ENCODE measurements around the gene IRF2BP2.

IRF2BP2 gene

GRCh38 chr1:234654002-234654733 lies 44.2 kb upstream of the IRF2BP2 start:
- Histone ChIP-seq H3K4me1 (ENCODE audit: insufficient read depth, insufficient read length) (peaks cover 12% of the 10 kb centered on the region), H3K36me3 (ENCODE audit: insufficient read depth, insufficient read length, low read length) (no peaks in the 10 kb centered on the region), H3K27me3 (ENCODE audit: insufficient read depth, insufficient read length) (no peaks in the 10 kb centered on the region), H3K9me3 (ENCODE audit: insufficient read depth, low read length) (no peaks in the 10 kb centered on the region), H3K4me3 (ENCODE audit: insufficient read length, low read depth) (no peak overlapping the region), H3K9ac (ENCODE audit: insufficient read length, low read depth) (no peak overlapping the region)
- TF ChIP-seq ZNF274 (IDR thresholded peaks at IDR 0.05; ENCODE audit: low read depth, low read length) = no peak
- TF ChIP-seq SUZ12 (IDR thresholded peaks at IDR 0.05; ENCODE audit: extremely low read depth, insufficient read depth, insufficient read length) = no peak
- no peak for TF ChIP-seq YY1 (IDR thresholded peaks at IDR 0.05; ENCODE audit: insufficient read depth, insufficient read length)
- DNase-seq (ENCODE audit: low read depth, low spot score) = no peak

GRCh38 chr1:234649432-234650081 lies 39.6 kb upstream of the IRF2BP2 start:
- no peaks in the 10 kb centered on the region for H3K4me1 ChIP-seq (ENCODE audit: insufficient read depth, insufficient read length)
- no peak for DNase-seq (ENCODE audit: low read depth, low spot score)
- peaks cover 7% of the 10 kb centered on the region; the same call in 1 of the 2 replicates for H3K9me3 ChIP-seq (ENCODE audit: insufficient read depth, low read length)
- H3K27me3 ChIP-seq (ENCODE audit: insufficient read depth, insufficient read length) = no peaks in the 10 kb centered on the region
- H3K36me3 ChIP-seq (ENCODE audit: insufficient read depth, insufficient read length, low read length) = no peaks in the 10 kb centered on the region
- H3K9ac ChIP-seq (ENCODE audit: insufficient read length, low read depth) = no peak overlapping the region
- no peak overlapping the region for H3K4me3 ChIP-seq (ENCODE audit: insufficient read length, low read depth)
- TF ChIP-seq SUZ12 (IDR thresholded peaks at IDR 0.05; ENCODE audit: extremely low read depth, insufficient read depth, insufficient read length) (no peak), ZNF274 (IDR thresholded peaks at IDR 0.05; ENCODE audit: low read depth, low read length) (no peak), YY1 (IDR thresholded peaks at IDR 0.05; ENCODE audit: insufficient read depth, insufficient read length) (no peak)

- peaks cover 7% of the 10 kb centered on the region; the same call in 1 of the 2 replicates for H3K9me3 ChIP-seq (ENCODE audit: insufficient read depth, low read length)
- H3K4me1 ChIP-seq (ENCODE audit: insufficient read depth, insufficient read length) = no peaks in the 10 kb centered on the region
- H3K9ac ChIP-seq (ENCODE audit: insufficient read length, low read depth) = no peak overlapping the region
- H3K4me3 ChIP-seq (ENCODE audit: insufficient read length, low read depth) = no peak overlapping the region
- H3K36me3 ChIP-seq (ENCODE audit: insufficient read depth, insufficient read length, low read length) = no peaks in the 10 kb centered on the region
- TF ChIP-seq YY1 (IDR thresholded peaks at IDR 0.05; ENCODE audit: insufficient read depth, insufficient read length) (no peak), SUZ12 (IDR thresholded peaks at IDR 0.05; ENCODE audit: extremely low read depth, insufficient read depth, insufficient read length) (no peak), ZNF274 (IDR thresholded peaks at IDR 0.05; ENCODE audit: low read depth, low read length) (no peak)
- no peaks in the 10 kb centered on the region for H3K27me3 ChIP-seq (ENCODE audit: insufficient read depth, insufficient read length)
- DNase-seq (ENCODE audit: low read depth, low spot score) = no peak
Measured at GRCh38 chr1:234647758-234648157, 37.8 kb upstream of the IRF2BP2 start.

- no peak for DNase-seq (ENCODE audit: low read depth, low spot score)
Measured at GRCh38 chr1:234647245-234647644, 37.3 kb upstream of the IRF2BP2 start.

GRCh38 chr1:234645964-234646363 lies 36.0 kb upstream of the IRF2BP2 start:
- no peak for TF ChIP-seq YY1 (IDR thresholded peaks at IDR 0.05; ENCODE audit: insufficient read depth, insufficient read length)
- TF ChIP-seq SUZ12 (IDR thresholded peaks at IDR 0.05; ENCODE audit: extremely low read depth, insufficient read depth, insufficient read length) = no peak
- no peak for TF ChIP-seq ZNF274 (IDR thresholded peaks at IDR 0.05; ENCODE audit: low read depth, low read length)

More at GRCh38 chr1:234647245-234647644, 37.3 kb upstream of the IRF2BP2 start:
- no peak for TF ChIP-seq SUZ12 (IDR thresholded peaks at IDR 0.05; ENCODE audit: extremely low read depth, insufficient read depth, insufficient read length)
- no peak for TF ChIP-seq YY1 (IDR thresholded peaks at IDR 0.05; ENCODE audit: insufficient read depth, insufficient read length)
- Histone ChIP-seq H3K27me3 (ENCODE audit: insufficient read depth, insufficient read length) (no peaks in the 10 kb centered on the region), H3K4me3 (ENCODE audit: insufficient read length, low read depth) (no peak overlapping the region), H3K36me3 (ENCODE audit: insufficient read depth, insufficient read length, low read length) (no peaks in the 10 kb centered on the region), H3K9me3 (ENCODE audit: insufficient read depth, low read length) (peaks cover 7% of the 10 kb centered on the region; the same call in 1 of the 2 replicates), H3K4me1 (ENCODE audit: insufficient read depth, insufficient read length) (no peaks in the 10 kb centered on the region), H3K9ac (ENCODE audit: insufficient read length, low read depth) (no peak overlapping the region)

GRCh38 chr1:234645474-234645953 lies 35.5 kb upstream of the IRF2BP2 start:
- Histone ChIP-seq H3K4me1 (ENCODE audit: insufficient read depth, insufficient read length) (no peaks in the 10 kb centered on the region), H3K36me3 (ENCODE audit: insufficient read depth, insufficient read length, low read length) (no peaks in the 10 kb centered on the region), H3K9ac (ENCODE audit: insufficient read length, low read depth) (no peak overlapping the region), H3K9me3 (ENCODE audit: insufficient read depth, low read length) (peaks cover 7% of the 10 kb centered on the region; the same call in 1 of the 2 replicates), H3K4me3 (ENCODE audit: insufficient read length, low read depth) (no peak overlapping the region), H3K27me3 (ENCODE audit: insufficient read depth, insufficient read length) (no peaks in the 10 kb centered on the region)
- TF ChIP-seq ZNF274 (IDR thresholded peaks at IDR 0.05; ENCODE audit: low read depth, low read length) (no peak), SUZ12 (IDR thresholded peaks at IDR 0.05; ENCODE audit: extremely low read depth, insufficient read depth, insufficient read length) (no peak), YY1 (IDR thresholded peaks at IDR 0.05; ENCODE audit: insufficient read depth, insufficient read length) (no peak)
- no peak for DNase-seq (ENCODE audit: low read depth, low spot score)

More at GRCh38 chr1:234645964-234646363, 36.0 kb upstream of the IRF2BP2 start:
- Histone ChIP-seq H3K9me3 (ENCODE audit: insufficient read depth, low read length) (peaks cover 7% of the 10 kb centered on the region; the same call in 1 of the 2 replicates), H3K4me1 (ENCODE audit: insufficient read depth, insufficient read length) (no peaks in the 10 kb centered on the region), H3K27me3 (ENCODE audit: insufficient read depth, insufficient read length) (no peaks in the 10 kb centered on the region), H3K4me3 (ENCODE audit: insufficient read length, low read depth) (no peak overlapping the region), H3K36me3 (ENCODE audit: insufficient read depth, insufficient read length, low read length) (no peaks in the 10 kb centered on the region), H3K9ac (ENCODE audit: insufficient read length, low read depth) (no peak overlapping the region)
- no peak for DNase-seq (ENCODE audit: low read depth, low spot score)

GRCh38 chr1:234644928-234645327 lies 35.0 kb upstream of the IRF2BP2 start:
- no peak for TF ChIP-seq YY1 (IDR thresholded peaks at IDR 0.05; ENCODE audit: insufficient read depth, insufficient read length)
- no peak for TF ChIP-seq ZNF274 (IDR thresholded peaks at IDR 0.05; ENCODE audit: low read depth, low read length)
- TF ChIP-seq SUZ12 (IDR thresholded peaks at IDR 0.05; ENCODE audit: extremely low read depth, insufficient read depth, insufficient read length) = no peak
- Histone ChIP-seq H3K36me3 (ENCODE audit: insufficient read depth, insufficient read length, low read length) (no peaks in the 10 kb centered on the region), H3K9ac (ENCODE audit: insufficient read length, low read depth) (no peak overlapping the region), H3K4me1 (ENCODE audit: insufficient read depth, insufficient read length) (no peaks in the 10 kb centered on the region), H3K9me3 (ENCODE audit: insufficient read depth, low read length) (peaks cover 7% of the 10 kb centered on the region; the same call in 1 of the 2 replicates), H3K27me3 (ENCODE audit: insufficient read depth, insufficient read length) (no peaks in the 10 kb centered on the region), H3K4me3 (ENCODE audit: insufficient read length, low read depth) (no peak overlapping the region)
- no peak for DNase-seq (ENCODE audit: low read depth, low spot score)

Measured in NT2/D1 (cell line).